Measurements from ENCODE around the gene ARHGEF39.
"Not testable (repeated sequence)": the region's sequence is repeated elsewhere in the genome, so short reads cannot be mapped to it uniquely, and the experiment has no call there.

DNA sequence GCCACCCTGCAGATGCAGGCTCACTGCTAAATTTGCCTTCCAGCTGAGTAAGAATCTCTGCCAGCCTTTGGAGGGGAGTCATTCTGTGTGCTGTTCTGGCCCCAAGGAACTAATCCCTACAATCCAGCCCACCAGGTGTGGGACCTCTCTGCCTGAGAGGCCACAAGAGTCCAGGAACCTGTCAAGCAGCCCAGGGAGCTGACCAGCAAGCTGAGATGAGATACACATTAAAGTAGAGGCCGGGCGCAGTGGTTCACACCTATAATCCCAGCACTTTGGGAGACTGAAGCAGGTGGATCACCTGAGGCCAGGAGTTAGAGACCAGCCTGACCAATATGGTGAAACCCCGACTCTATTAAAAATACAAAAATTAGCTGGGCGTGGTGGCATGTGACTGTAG, 52.9 kb downstream of the ARHGEF39 start:
- TF ChIP-seq, protein P1, sequence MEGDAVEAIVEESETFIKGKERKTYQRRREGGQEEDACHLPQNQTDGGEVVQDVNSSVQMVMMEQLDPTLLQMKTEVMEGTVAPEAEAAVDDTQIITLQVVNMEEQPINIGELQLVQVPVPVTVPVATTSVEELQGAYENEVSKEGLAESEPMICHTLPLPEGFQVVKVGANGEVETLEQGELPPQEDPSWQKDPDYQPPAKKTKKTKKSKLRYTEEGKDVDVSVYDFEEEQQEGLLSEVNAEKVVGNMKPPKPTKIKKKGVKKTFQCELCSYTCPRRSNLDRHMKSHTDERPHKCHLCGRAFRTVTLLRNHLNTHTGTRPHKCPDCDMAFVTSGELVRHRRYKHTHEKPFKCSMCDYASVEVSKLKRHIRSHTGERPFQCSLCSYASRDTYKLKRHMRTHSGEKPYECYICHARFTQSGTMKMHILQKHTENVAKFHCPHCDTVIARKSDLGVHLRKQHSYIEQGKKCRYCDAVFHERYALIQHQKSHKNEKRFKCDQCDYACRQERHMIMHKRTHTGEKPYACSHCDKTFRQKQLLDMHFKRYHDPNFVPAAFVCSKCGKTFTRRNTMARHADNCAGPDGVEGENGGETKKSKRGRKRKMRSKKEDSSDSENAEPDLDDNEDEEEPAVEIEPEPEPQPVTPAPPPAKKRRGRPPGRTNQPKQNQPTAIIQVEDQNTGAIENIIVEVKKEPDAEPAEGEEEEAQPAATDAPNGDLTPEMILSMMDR (IDR thresholded peaks at IDR 0.05) = not testable (repeated sequence)
- not testable (repeated sequence) for TF ChIP-seq POLR2A (IDR thresholded peaks at IDR 0.05)
